Gastroesophageal sphincter (tissue), 3 donors: ENCODE data around the gene ISCU.

Experiments
- EP300 ChIP-seq: sonication (generic); formaldehyde crosslinking; IDR thresholded peaks from one replicate; pipeline ENCODE4 v1.6.1; 2017; ENCODE audit warnings: antibody characterized with exemption, mild to moderate bottlenecking
- POLR2A ChIP-seq, 2 donors: fragments of 450-650 bp; IDR thresholded peaks; one replicate each; pipeline ENCODE4 v1.6.1; 2017; ENCODE audit warnings: antibody characterized with exemption in 2 of 2, mild to moderate bottlenecking in 2 of 2, moderate library complexity in 1 of 2
- POLR2AphosphoS5 ChIP-seq: sonication (generic); formaldehyde crosslinking; IDR thresholded peaks from one replicate; pipeline ENCODE4 v1.6.1; 2017; ENCODE audit warnings: antibody characterized with exemption
- TF ChIP-seq, protein P1 (sequence below), 4 experiments: fragments of 200-600 bp in 2 of 4; fragments of 450-650 bp in 2 of 4; sonication (generic) in 1 of 4; IDR thresholded peaks; one replicate each; pipeline ENCODE4 v1.5.1; 2017 to 2019; ENCODE audit warnings: antibody characterized with exemption in 4 of 4, mild to moderate bottlenecking in 2 of 4, moderate library complexity in 2 of 4

GRCh38 chr12:108596854-108597558 lies 34.6 kb downstream of the ISCU start:
- TF ChIP-seq, protein P1, sequence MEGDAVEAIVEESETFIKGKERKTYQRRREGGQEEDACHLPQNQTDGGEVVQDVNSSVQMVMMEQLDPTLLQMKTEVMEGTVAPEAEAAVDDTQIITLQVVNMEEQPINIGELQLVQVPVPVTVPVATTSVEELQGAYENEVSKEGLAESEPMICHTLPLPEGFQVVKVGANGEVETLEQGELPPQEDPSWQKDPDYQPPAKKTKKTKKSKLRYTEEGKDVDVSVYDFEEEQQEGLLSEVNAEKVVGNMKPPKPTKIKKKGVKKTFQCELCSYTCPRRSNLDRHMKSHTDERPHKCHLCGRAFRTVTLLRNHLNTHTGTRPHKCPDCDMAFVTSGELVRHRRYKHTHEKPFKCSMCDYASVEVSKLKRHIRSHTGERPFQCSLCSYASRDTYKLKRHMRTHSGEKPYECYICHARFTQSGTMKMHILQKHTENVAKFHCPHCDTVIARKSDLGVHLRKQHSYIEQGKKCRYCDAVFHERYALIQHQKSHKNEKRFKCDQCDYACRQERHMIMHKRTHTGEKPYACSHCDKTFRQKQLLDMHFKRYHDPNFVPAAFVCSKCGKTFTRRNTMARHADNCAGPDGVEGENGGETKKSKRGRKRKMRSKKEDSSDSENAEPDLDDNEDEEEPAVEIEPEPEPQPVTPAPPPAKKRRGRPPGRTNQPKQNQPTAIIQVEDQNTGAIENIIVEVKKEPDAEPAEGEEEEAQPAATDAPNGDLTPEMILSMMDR (IDR thresholded peaks at IDR 0.05), result no peak
- TF ChIP-seq POLR2AphosphoS5 (no peak), EP300 (no peak), POLR2A (IDR thresholded peaks at IDR 0.05) (no peak)
